Upper lobe of left lung (tissue), 6 donors: ENCODE data around the gene SORBS1. TPM values are rescaled to one million over a fixed set of nuclear protein-coding genes. Genes with fewer than 3 reads are reported as not detected.

Experiments
- ATAC-seq, 2 donors: fragments of 200-7000 bp; cut with Tn5 transposase; one replicate each; pipeline ENCODE4 v1.9.1; 2022; ENCODE audit warnings: mild to moderate bottlenecking in 2 of 2, moderate library complexity in 2 of 2; ENCODE audit not compliant: low FRiP score in 2 of 2
- DNase-seq, 2 donors: peaks; one replicate each; pipeline ENCODE4 v3.0.0-alpha.2; 2019 to 2020
- H3K27ac ChIP-seq, 4 donors: fragments of 200-600 bp; sonication (generic); one replicate each; pipeline ENCODE4 v1.5.1; 2016 to 2019
- H3K27me3 ChIP-seq, 4 donors: fragments of 200-600 bp; sonication (generic); one replicate each; pipeline ENCODE4 v1.5.1; 2017 to 2019
- H3K36me3 ChIP-seq, 4 donors: fragments of 200-600 bp; sonication (generic); one replicate each; pipeline ENCODE4 v1.5.1; 2016 to 2019
- H3K4me1 ChIP-seq, 4 donors: fragments of 200-600 bp; sonication (generic); one replicate each; pipeline ENCODE4 v1.5.1; 2018 to 2019
- H3K4me3 ChIP-seq, 4 donors: fragments of 200-600 bp; sonication (generic); one replicate each; pipeline ENCODE4 v1.5.1; 2017 to 2019; ENCODE audit warnings: mild to moderate bottlenecking in 2 of 4, moderate library complexity in 1 of 4
- H3K9me3 ChIP-seq, 4 donors: fragments of 200-600 bp; sonication (generic); one replicate each; pipeline ENCODE4 v1.5.1; 2018 to 2019
- EP300 ChIP-seq, 4 donors: sonication (generic); formaldehyde crosslinking; IDR thresholded peaks; one replicate each; pipeline ENCODE4 v1.5.1; 2017; ENCODE audit warnings: antibody characterized with exemption in 4 of 4, control low read depth in 2 of 4
- POLR2A ChIP-seq, 4 donors: fragments of 450-650 bp; IDR thresholded peaks; one replicate each; pipeline ENCODE4 v1.5.1; 2016 to 2017; ENCODE audit warnings: antibody characterized with exemption in 4 of 4, mild to moderate bottlenecking in 2 of 4
- POLR2AphosphoS5 ChIP-seq, 2 donors: sonication (generic); formaldehyde crosslinking; IDR thresholded peaks; one replicate each; pipeline ENCODE4 v1.5.1; 2017; ENCODE audit warnings: antibody characterized with exemption in 2 of 2
- WGBS, 2 donors: methylation state at CpG; one replicate each; pipeline ENCODE4 v1.1.5; 2017 to 2018; 5-methylcytosine and 5-hydroxymethylcytosine counted together
- total RNA-seq, 6 donors: library from RNA; depleted of rRNA in 4 of 6; stranded (reverse); fragments of >200 nt in 4 of 6; gene quantifications; one replicate each; pipeline versions ENCODE4 v1.1.0 to v1.2.1, GENCODE V29; 2016 to 2021
- TF ChIP-seq, protein P1 (sequence below), 6 experiments: fragments of 450-650 bp in 4 of 6; fragments of 200-600 bp in 2 of 6; sonication (generic) in 2 of 6; IDR thresholded peaks; one replicate each; pipeline ENCODE4 v1.5.1; 2016 to 2019; ENCODE audit warnings: antibody characterized with exemption in 6 of 6
- donor health status: DM: no; HTN: no; CAD: no; lungs with moderate emphysema.
- donor health status: DM: no; HTN: yes; CAD: no; lungs with severe emphysema.

Gene SORBS1
- total RNA-seq, 6 donors from 2014 or later: 45.8 to 116 (median 71.7) TPM

DNA sequence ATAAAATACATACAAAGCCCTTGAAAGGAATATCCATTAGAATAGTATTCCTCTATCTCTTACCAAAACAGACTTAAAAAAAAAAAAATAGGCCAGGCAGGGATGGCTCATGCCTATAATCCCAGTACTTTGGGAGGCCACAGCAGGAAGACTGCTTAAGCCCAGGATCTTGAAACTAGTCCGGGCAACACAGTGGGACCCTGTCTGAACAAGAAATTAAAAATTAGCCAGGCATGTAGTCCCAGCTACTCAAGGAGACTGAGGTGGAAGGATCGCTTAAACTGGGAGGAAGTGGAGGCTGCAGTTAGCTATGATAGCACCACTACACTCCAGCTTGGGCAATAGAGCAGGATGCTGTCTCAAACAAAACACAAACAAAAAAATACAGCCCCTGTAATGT, 280.0 kb downstream of the SORBS1 start:
- H3K4me1 ChIP-seq: peaks cover 28 to 75% (median 60%) of the 10 kb centered on the region in 4 donors
- no peaks in the 10 kb centered on the region for H3K27me3 ChIP-seq
- H3K4me3 ChIP-seq: no peak overlapping the region
- TF ChIP-seq POLR2AphosphoS5 (IDR thresholded peaks at IDR 0.05) (no peak), EP300 (IDR thresholded peaks at IDR 0.05) (no peak), POLR2A (IDR thresholded peaks at IDR 0.05) (no peak)
- TF ChIP-seq, protein P1, sequence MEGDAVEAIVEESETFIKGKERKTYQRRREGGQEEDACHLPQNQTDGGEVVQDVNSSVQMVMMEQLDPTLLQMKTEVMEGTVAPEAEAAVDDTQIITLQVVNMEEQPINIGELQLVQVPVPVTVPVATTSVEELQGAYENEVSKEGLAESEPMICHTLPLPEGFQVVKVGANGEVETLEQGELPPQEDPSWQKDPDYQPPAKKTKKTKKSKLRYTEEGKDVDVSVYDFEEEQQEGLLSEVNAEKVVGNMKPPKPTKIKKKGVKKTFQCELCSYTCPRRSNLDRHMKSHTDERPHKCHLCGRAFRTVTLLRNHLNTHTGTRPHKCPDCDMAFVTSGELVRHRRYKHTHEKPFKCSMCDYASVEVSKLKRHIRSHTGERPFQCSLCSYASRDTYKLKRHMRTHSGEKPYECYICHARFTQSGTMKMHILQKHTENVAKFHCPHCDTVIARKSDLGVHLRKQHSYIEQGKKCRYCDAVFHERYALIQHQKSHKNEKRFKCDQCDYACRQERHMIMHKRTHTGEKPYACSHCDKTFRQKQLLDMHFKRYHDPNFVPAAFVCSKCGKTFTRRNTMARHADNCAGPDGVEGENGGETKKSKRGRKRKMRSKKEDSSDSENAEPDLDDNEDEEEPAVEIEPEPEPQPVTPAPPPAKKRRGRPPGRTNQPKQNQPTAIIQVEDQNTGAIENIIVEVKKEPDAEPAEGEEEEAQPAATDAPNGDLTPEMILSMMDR (IDR thresholded peaks at IDR 0.05): no peak
- no peak for DNase-seq
- H3K27ac ChIP-seq: peak overlapping the region in 2 of 4 donors; percentile 87 to 89
- no peaks in the 10 kb centered on the region for H3K9me3 ChIP-seq
- peaks cover 0 to 4% (median 0%) of the 10 kb centered on the region in 4 donors for H3K36me3 ChIP-seq
- WGBS, 2 donors: 86 to 92% methylated on average over 2 of the region's 2 CpGs
- ATAC-seq: no peak

DNA sequence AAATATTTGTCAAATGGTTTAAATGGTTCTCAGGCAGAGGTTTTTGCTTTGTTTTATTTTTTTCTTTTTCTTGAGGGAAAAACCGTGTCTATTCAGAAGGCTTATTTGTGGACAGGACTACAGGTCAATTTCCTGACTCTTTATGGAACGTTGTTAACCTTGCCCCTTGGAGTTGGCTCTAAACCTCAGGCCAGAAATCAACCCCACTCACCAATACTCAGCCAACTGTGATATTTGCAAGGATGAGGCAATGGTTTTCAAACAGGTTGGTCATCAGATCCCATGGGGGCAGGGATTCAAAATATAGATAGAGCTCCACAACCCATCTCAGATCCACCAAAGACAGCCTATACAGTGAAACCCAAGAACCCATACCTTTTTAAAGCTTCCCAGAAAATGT, 280.5 kb downstream of the SORBS1 start:
- TF ChIP-seq POLR2A (IDR thresholded peaks at IDR 0.05): no peak
- TF ChIP-seq, protein P1 (IDR thresholded peaks at IDR 0.05): no peak
- no peak for TF ChIP-seq EP300 (IDR thresholded peaks at IDR 0.05)
- TF ChIP-seq POLR2AphosphoS5 (IDR thresholded peaks at IDR 0.05): no peak
- ATAC-seq (no peak), DNase-seq (no peak)
- WGBS, 2 donors: 48 to 60% methylated on average over 2 of the region's 2 CpGs
- H3K9me3 ChIP-seq: no peaks in the 10 kb centered on the region
- H3K27ac ChIP-seq: peak overlapping the region in 3 of 4 donors; percentile 81 to 89 (median 87)
- H3K36me3 ChIP-seq: peaks cover 0 to 4% (median 0%) of the 10 kb centered on the region in 4 donors
- peaks cover 33 to 76% (median 60%) of the 10 kb centered on the region in 4 donors for H3K4me1 ChIP-seq
- H3K4me3 ChIP-seq: no peak overlapping the region
- H3K27me3 ChIP-seq: no peaks in the 10 kb centered on the region

DNA sequence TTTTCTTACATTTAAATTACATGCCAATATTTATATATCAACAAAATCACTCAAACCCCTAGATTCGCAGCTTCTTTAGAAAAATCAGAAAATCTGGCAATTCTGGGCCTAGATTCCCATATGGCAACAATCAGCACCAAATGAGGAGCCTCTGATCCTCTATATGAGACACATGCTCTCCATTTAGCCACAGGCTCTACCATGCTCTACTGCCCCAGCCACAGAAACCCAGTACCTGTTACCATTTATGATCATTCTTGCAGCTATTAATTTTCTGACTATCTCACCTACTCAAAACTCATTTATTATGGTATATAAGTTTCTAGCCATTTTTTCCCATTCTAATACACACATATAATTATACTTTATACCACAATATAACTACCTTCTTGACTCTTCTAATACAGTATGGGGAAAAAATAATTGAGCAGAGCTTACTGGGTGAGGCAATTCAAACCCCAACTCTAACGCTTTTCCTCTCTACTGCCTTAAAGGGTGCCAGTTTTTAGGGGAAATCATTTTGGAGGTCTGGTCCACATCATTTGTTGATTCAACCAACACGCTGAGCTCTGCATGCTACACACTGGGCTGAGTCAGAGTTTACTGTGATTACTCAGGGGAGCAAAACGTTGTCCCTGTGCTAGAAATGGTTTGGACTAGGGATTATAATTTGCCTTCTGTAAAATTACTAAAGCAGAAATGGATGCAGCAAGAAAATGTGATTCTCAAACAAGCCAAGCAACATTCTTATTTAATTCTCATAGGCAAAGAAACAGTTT, 281.9 kb downstream of the SORBS1 start:
- TF ChIP-seq, protein P1 (IDR thresholded peaks at IDR 0.05): no peak
- no peak for TF ChIP-seq POLR2A (IDR thresholded peaks at IDR 0.05)
- no peak for TF ChIP-seq POLR2AphosphoS5 (IDR thresholded peaks at IDR 0.05)
- no peak for TF ChIP-seq EP300 (IDR thresholded peaks at IDR 0.05)
- ATAC-seq: peak in 1 of 2 donors; percentile 32
- no peaks in the 10 kb centered on the region for H3K9me3 ChIP-seq
- no peak overlapping the region for H3K4me3 ChIP-seq
- H3K27me3 ChIP-seq: no peaks in the 10 kb centered on the region
- peaks cover 47 to 76% (median 64%) of the 10 kb centered on the region in 4 donors for H3K4me1 ChIP-seq
- WGBS, 2 donors: 69 to 71% methylated on average over 4 of the region's 4 CpGs
- H3K36me3 ChIP-seq: peaks cover 0 to 4% (median 0%) of the 10 kb centered on the region in 4 donors
- peak overlapping the region; percentile 81 to 89 (median 84) for H3K27ac ChIP-seq
- DNase-seq: no peak

DNA sequence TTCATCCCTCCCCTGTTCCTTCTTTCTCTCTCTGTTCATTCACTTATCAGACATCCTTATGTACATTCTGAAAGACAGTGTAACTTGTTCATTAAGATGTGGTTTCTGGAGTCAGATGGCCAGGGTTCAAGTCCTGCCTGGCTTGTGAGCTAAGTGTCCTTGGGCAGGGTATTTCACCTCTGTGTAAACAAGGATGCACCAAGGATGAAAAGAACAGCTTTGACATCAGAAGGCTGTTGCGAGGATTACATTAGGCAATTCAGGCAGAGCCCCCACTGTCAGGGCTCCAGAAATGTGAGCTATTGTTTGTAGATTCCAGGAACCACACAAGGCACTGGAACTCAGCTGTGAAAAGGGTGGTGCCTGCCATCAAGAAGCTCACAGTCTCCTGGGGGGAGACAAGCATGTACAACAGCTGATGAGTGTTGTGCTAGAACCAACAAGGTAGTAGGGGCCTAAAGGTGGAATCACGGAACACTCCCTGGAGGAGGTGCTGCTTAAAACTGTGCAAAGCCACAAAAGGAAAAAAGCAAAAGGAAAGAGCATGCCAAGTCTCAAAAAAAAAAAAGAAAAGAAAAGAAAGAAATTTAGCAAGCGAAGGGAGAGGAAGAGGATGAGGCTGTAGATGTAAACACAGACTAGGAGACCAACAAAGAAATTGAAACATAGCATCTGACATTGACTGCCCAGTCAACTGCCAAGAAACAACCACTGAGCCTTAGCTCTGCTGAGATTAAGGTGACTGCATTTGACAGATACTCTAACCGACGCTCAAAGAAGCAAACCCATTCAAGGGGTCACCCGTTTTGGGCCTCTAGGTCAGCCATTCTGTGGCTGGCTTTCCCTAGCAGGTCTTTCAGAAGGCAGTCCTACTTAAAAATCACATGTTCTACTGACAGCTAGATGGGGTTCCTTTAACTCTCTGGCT, 282.8 kb downstream of the SORBS1 start:
- DNase-seq (peak in 1 of 2 donors; percentile 32), ATAC-seq (peak in 1 of 2 donors; percentile 63)
- Histone ChIP-seq H3K36me3 (peaks cover 0 to 4% (median 0%) of the 10 kb centered on the region in 4 donors), H3K27ac (peak overlapping the region; percentile 81 to 89 (median 84)), H3K4me3 (no peak overlapping the region), H3K27me3 (no peaks in the 10 kb centered on the region), H3K4me1 (peaks cover 52 to 76% (median 68%) of the 10 kb centered on the region in 4 donors), H3K9me3 (no peaks in the 10 kb centered on the region)
- 58 to 66% methylated on average over 6 of the region's 6 CpGs for WGBS, 2 donors
- TF ChIP-seq, protein P1 (IDR thresholded peaks at IDR 0.05): no peak
- TF ChIP-seq EP300 (IDR thresholded peaks at IDR 0.05) (peak in 3 of 4 donors; percentile 83 to 87 (median 87)), POLR2AphosphoS5 (IDR thresholded peaks at IDR 0.05) (peak; percentile 55 to 78), POLR2A (IDR thresholded peaks at IDR 0.05) (no peak)
